GM23338 (cell line): ENCODE data around the gene EDIL3. TPM values are rescaled to one million over a fixed set of nuclear protein-coding genes. Genes with fewer than 3 reads are reported as not detected.

ENCODE experiments used
- ATAC-seq: fragments of 200-7000 bp; cut with Tn5 transposase; 3 replicates; pipeline ENCODE4 v1.9.1; 2020
- DNase-seq: peaks from one replicate; pipeline ENCODE4 v3.0.0-alpha.2; 2015; ENCODE audit warnings: low spot score
- H2AFZ ChIP-seq: fragments of 200-600 bp; sonication (generic); 2 replicates; pipeline ENCODE4 v1.8.0; 2016; ENCODE audit warnings: antibody characterized with exemption, mild to moderate bottlenecking, moderate library complexity
- H3F3A ChIP-seq: fragments of 200-600 bp; sonication (generic); replicated peaks from 2 replicates; pipeline ENCODE4 v1.8.0; 2017; ENCODE audit warnings: antibody characterized with exemption, mixed run types, low read depth
- H3K27ac ChIP-seq: fragments of 200-600 bp; sonication (generic); 2 replicates; pipeline ENCODE4 v1.6.1; 2016; ENCODE audit warnings: low read depth
- H3K27me3 ChIP-seq: fragments of 200-600 bp; sonication (generic); 2 replicates; pipeline ENCODE4 v1.8.0; 2016; ENCODE audit warnings: mild to moderate bottlenecking, mixed run types, moderate library complexity; ENCODE audit not compliant: insufficient read depth
- H3K36me3 ChIP-seq: fragments of 200-600 bp; sonication (generic); 2 replicates; pipeline ENCODE4 v1.8.0; 2016; ENCODE audit warnings: mild to moderate bottlenecking; ENCODE audit not compliant: insufficient read depth
- H3K4me1 ChIP-seq: fragments of 200-600 bp; sonication (generic); 2 replicates; pipeline ENCODE4 v1.8.0; 2016; ENCODE audit warnings: mild to moderate bottlenecking, moderate library complexity; ENCODE audit not compliant: insufficient read depth
- H3K4me2 ChIP-seq: fragments of 200-600 bp; sonication (generic); 2 replicates; pipeline ENCODE4 v1.7.1; 2017; ENCODE audit warnings: mixed run types
- H3K4me3 ChIP-seq: fragments of 200-600 bp; sonication (generic); 2 replicates; pipeline ENCODE4 v1.6.1; 2016; ENCODE audit warnings: mixed run types
- H3K79me2 ChIP-seq: fragments of 200-600 bp; sonication (generic); replicated peaks from 2 replicates; pipeline ENCODE4 v1.8.0; 2017; ENCODE audit warnings: mild to moderate bottlenecking; ENCODE audit not compliant: insufficient read depth
- H3K9me2 ChIP-seq: fragments of 200-600 bp; sonication (generic); 2 replicates; pipeline ENCODE4 v1.8.0; 2017; ENCODE audit not compliant: insufficient read depth
- H4K20me1 ChIP-seq: fragments of 200-600 bp; sonication (generic); replicated peaks from 2 replicates; pipeline ENCODE4 v1.8.0; 2017; ENCODE audit warnings: mild to moderate bottlenecking; ENCODE audit not compliant: insufficient read depth
- H3K27ac Mint-ChIP-seq: 2 replicates; pipeline ENCODE4 v1.8.0; 2020; ENCODE audit warnings: inconsistent platforms, mild to moderate bottlenecking, moderate library complexity, mixed read lengths
- H3K27me3 Mint-ChIP-seq: 3 replicates; pipeline ENCODE4 v1.8.0; 2022; ENCODE audit warnings: low read depth, mild to moderate bottlenecking, moderate library complexity, mixed read lengths, inconsistent platforms; ENCODE audit not compliant: insufficient read depth, poor library complexity
- H3K36me3 Mint-ChIP-seq: 3 replicates; pipeline ENCODE4 v1.8.0; 2021; ENCODE audit warnings: low read depth, mild to moderate bottlenecking, inconsistent platforms, moderate library complexity, mixed read lengths
- H3K4me1 Mint-ChIP-seq: 3 replicates; pipeline ENCODE4 v1.8.0; 2020; ENCODE audit warnings: mild to moderate bottlenecking, inconsistent platforms, mixed read lengths
- H3K4me3 Mint-ChIP-seq: 3 replicates; pipeline ENCODE4 v1.8.0; 2021; ENCODE audit warnings: moderate library complexity, mild to moderate bottlenecking, inconsistent platforms, mixed read lengths
- H3K9me3 Mint-ChIP-seq: 3 replicates; pipeline ENCODE4 v1.8.0; 2020; ENCODE audit warnings: moderate library complexity, mild to moderate bottlenecking, inconsistent platforms, mixed read lengths
- CREB1 ChIP-seq: fragments of 250-450 bp; sonication (Bioruptor Pico); IDR thresholded peaks from 2 replicates; pipeline ENCODE4 v1.5.0; 2020; ENCODE audit warnings: low read depth, mild to moderate bottlenecking, moderate library complexity
- EZH2phosphoT487 ChIP-seq: fragments of 200-600 bp; sonication (generic); IDR thresholded peaks from one replicate; pipeline ENCODE4 v1.8.1; 2018; ENCODE audit warnings: antibody characterized with exemption; ENCODE audit not compliant: unreplicated experiment
- JUNB ChIP-seq: IDR thresholded peaks from one replicate; pipeline ENCODE4 v1.6.1; 2016; ENCODE audit warnings: antibody characterized with exemption; ENCODE audit not compliant: unreplicated experiment
- NANOG ChIP-seq: IDR thresholded peaks from 2 replicates; pipeline ENCODE4 v1.6.1; 2016; ENCODE audit warnings: antibody characterized with exemption, borderline replicate concordance
- STAT1 ChIP-seq: IDR thresholded peaks from one replicate; pipeline ENCODE4 v1.6.1; 2016; ENCODE audit warnings: antibody characterized with exemption; ENCODE audit not compliant: unreplicated experiment
- ZNF114 ChIP-seq: fragments of 250-450 bp; sonication (Bioruptor Pico); IDR thresholded peaks from 2 replicates; pipeline ENCODE4 v1.5.0; 2020; ENCODE audit warnings: mild to moderate bottlenecking, moderate library complexity
- ZNF331 ChIP-seq: fragments of 250-450 bp; sonication (Bioruptor Pico); IDR thresholded peaks from 2 replicates; pipeline ENCODE4 v1.5.0; 2020; ENCODE audit warnings: low read depth, mild to moderate bottlenecking, moderate library complexity
- polyA plus RNA-seq: library from polyadenylated mRNA; unstranded; fragments of >200 nt; fragmentation: Nextera tagmentation; extraction: Ambion mirVana; gene quantifications from 2 replicates; pipeline ENCODE4 v1.2.1, GENCODE V29; 2016
- total RNA-seq: library from RNA; depleted of rRNA; stranded (reverse); fragments of >200 nt; shearing (Covaris generic); gene quantifications from 2 replicates; pipeline ENCODE4 v1.2.3, GENCODE V29; 2014
- TF ChIP-seq, protein P1 (sequence below): IDR thresholded peaks from 2 replicates; pipeline ENCODE4 v1.6.1; 2016; ENCODE audit warnings: antibody characterized with exemption
- TF ChIP-seq, protein P2 (sequence below): IDR thresholded peaks from one replicate; pipeline ENCODE4 v1.6.1; 2018; ENCODE audit warnings: antibody characterized with exemption; ENCODE audit not compliant: unreplicated experiment
- TF ChIP-seq, protein P3 (sequence below), 2 experiments: fragments of 200-600 bp in 1 of 2; sonication (generic) in 1 of 2; conservative IDR thresholded peaks; 2 replicates each; pipeline versions ENCODE4 v1.5.1 to v1.6.1; 2016 to 2017; ENCODE audit warnings: antibody characterized with exemption in 2 of 2, low read depth in 2 of 2, mild to moderate bottlenecking in 2 of 2, moderate library complexity in 1 of 2

EDIL3 gene
- total and polyA plus RNA-seq, 2 experiments from 2014 or later = 43.3 to 61.9 TPM

DNA sequence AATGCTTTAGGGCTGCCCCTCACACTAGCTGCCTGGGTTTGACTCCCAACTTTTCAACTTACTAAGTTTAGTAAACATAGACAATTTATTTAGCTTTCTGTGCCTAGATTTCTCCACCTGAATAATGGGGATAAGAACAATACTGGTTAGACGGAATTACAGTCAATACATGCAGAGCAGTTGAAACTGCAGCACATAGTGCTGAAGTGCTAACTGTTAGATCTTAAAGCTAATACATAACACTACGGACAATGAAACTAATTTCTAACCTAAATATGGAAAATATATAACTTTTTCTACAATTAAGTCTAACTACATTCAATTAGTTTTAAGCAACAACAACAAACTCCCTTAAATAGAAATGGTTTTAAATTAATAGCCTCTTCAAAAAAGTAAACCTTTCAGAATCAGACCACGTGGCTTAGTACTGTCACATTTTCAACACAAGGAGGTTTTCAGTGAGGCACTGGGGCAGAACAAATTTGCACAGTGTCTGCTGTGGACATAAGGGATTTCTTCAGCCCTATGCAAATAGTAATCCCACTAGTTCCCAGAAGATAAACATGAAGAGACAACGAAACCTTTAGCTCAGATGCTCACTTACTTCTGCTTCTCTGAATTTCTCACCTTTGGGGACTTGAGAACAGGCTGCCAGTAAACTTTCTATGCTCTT lies 293.4 kb downstream of the EDIL3 start:
- Histone ChIP-seq H3K4me2 (no peak overlapping the region), H3K4me1 (no peaks in the 10 kb centered on the region), H3K79me2 (no peaks in the 10 kb centered on the region), H3F3A (no peaks in the 10 kb centered on the region), H3K27ac (no peak overlapping the region), H3K27me3 (no peaks in the 10 kb centered on the region), H3K36me3 (no peaks in the 10 kb centered on the region), H2AFZ (no peak overlapping the region), H3K9me2 (no peaks in the 10 kb centered on the region), H3K4me3 (no peak overlapping the region), H4K20me1 (no peaks in the 10 kb centered on the region)
- Mint-ChIP-seq H3K27ac (no peak overlapping the region), H3K4me3 (no peak overlapping the region), H3K36me3 (peaks cover 17% of the 10 kb centered on the region; the same call in 2 of the 3 replicates), H3K4me1 (no peaks in the 10 kb centered on the region), H3K27me3 (no peaks in the 10 kb centered on the region), H3K9me3 (peaks cover 13% of the 10 kb centered on the region)
- TF ChIP-seq ZNF331 (CRISPR knock-in tag) (no peak), JUNB (no peak), CREB1 (CRISPR knock-in tag) (no peak), STAT1 (no peak), NANOG (no peak), ZNF114 (CRISPR knock-in tag) (no peak), EZH2phosphoT487 (no peak)
- TF ChIP-seq, protein P1, sequence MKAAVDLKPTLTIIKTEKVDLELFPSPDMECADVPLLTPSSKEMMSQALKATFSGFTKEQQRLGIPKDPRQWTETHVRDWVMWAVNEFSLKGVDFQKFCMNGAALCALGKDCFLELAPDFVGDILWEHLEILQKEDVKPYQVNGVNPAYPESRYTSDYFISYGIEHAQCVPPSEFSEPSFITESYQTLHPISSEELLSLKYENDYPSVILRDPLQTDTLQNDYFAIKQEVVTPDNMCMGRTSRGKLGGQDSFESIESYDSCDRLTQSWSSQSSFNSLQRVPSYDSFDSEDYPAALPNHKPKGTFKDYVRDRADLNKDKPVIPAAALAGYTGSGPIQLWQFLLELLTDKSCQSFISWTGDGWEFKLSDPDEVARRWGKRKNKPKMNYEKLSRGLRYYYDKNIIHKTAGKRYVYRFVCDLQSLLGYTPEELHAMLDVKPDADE = no peak
- TF ChIP-seq, protein P2, sequence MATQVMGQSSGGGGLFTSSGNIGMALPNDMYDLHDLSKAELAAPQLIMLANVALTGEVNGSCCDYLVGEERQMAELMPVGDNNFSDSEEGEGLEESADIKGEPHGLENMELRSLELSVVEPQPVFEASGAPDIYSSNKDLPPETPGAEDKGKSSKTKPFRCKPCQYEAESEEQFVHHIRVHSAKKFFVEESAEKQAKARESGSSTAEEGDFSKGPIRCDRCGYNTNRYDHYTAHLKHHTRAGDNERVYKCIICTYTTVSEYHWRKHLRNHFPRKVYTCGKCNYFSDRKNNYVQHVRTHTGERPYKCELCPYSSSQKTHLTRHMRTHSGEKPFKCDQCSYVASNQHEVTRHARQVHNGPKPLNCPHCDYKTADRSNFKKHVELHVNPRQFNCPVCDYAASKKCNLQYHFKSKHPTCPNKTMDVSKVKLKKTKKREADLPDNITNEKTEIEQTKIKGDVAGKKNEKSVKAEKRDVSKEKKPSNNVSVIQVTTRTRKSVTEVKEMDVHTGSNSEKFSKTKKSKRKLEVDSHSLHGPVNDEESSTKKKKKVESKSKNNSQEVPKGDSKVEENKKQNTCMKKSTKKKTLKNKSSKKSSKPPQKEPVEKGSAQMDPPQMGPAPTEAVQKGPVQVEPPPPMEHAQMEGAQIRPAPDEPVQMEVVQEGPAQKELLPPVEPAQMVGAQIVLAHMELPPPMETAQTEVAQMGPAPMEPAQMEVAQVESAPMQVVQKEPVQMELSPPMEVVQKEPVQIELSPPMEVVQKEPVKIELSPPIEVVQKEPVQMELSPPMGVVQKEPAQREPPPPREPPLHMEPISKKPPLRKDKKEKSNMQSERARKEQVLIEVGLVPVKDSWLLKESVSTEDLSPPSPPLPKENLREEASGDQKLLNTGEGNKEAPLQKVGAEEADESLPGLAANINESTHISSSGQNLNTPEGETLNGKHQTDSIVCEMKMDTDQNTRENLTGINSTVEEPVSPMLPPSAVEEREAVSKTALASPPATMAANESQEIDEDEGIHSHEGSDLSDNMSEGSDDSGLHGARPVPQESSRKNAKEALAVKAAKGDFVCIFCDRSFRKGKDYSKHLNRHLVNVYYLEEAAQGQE = no peak
- DNase-seq (no peak), ATAC-seq (no peak)

DNA sequence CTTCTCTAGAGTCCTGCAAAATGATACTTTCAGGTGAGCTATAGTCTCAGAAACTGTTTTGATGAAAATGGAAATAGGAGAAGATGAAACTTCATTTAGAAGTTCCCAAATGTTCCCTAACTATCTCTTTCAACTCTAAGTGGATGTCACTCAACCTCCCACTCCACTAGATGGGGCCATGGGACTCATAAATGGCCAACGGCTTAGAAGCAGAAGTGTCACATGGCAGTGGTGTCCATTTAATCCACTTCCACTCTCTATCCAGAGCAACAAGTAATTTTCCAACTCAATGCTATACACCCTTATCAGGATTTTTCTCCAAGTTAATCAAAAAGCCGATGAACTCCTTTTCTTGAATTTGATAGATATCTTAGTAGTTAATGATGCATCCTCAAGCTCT lies 295.7 kb downstream of the EDIL3 start:
- Mint-ChIP-seq H3K27me3 (no peaks in the 10 kb centered on the region), H3K27ac (no peak overlapping the region), H3K4me1 (no peaks in the 10 kb centered on the region), H3K36me3 (peaks cover 4% of the 10 kb centered on the region; the same call in 1 of the 3 replicates), H3K4me3 (no peak overlapping the region), H3K9me3 (no peaks in the 10 kb centered on the region)
- Histone ChIP-seq H3K4me3 (no peak overlapping the region), H3K27me3 (no peaks in the 10 kb centered on the region), H4K20me1 (no peaks in the 10 kb centered on the region), H3F3A (no peaks in the 10 kb centered on the region), H3K4me2 (no peak overlapping the region), H3K4me1 (no peaks in the 10 kb centered on the region), H2AFZ (no peak overlapping the region), H3K36me3 (no peaks in the 10 kb centered on the region), H3K27ac (no peak overlapping the region), H3K9me2 (no peaks in the 10 kb centered on the region), H3K79me2 (no peaks in the 10 kb centered on the region)
- ATAC-seq = no peak
- peak; percentile 19 for DNase-seq
- TF ChIP-seq, protein P3, sequence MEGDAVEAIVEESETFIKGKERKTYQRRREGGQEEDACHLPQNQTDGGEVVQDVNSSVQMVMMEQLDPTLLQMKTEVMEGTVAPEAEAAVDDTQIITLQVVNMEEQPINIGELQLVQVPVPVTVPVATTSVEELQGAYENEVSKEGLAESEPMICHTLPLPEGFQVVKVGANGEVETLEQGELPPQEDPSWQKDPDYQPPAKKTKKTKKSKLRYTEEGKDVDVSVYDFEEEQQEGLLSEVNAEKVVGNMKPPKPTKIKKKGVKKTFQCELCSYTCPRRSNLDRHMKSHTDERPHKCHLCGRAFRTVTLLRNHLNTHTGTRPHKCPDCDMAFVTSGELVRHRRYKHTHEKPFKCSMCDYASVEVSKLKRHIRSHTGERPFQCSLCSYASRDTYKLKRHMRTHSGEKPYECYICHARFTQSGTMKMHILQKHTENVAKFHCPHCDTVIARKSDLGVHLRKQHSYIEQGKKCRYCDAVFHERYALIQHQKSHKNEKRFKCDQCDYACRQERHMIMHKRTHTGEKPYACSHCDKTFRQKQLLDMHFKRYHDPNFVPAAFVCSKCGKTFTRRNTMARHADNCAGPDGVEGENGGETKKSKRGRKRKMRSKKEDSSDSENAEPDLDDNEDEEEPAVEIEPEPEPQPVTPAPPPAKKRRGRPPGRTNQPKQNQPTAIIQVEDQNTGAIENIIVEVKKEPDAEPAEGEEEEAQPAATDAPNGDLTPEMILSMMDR (conservative IDR thresholded peaks at IDR 0.05; ENCODE audit: low read depth in 2 of 2) = peak; percentile 49 to 71
